Measurements from ENCODE around the gene LMNA. TPM values are rescaled to one million over a fixed set of nuclear protein-coding genes. Genes with fewer than 3 reads are reported as not detected.

LMNA gene
- total RNA-seq, 1 experiment from 2014 or later, result 225 TPM

GRCh38 chr1:156157966-156158365 lies 43.5 kb downstream of the LMNA start:
- no peak for DNase-seq (ENCODE audit: low spot score)
- Histone ChIP-seq H3K36me3 (ENCODE audit: insufficient read depth, low read length, poor library complexity, severe bottlenecking) (no peaks in the 10 kb centered on the region), H3K4me3 (ENCODE audit: low read depth, low read length, poor library complexity, severe bottlenecking) (no peak overlapping the region), H3K27me3 (replicated peaks; ENCODE audit: insufficient read depth, low read depth, low read length, poor library complexity) (no peaks in the 10 kb centered on the region), H3K27ac (ENCODE audit: low read depth, low read length, poor library complexity, severe bottlenecking) (no peak overlapping the region), H3K4me1 (ENCODE audit: insufficient read depth, low read length, poor library complexity, severe bottlenecking) (peaks cover 10% of the 10 kb centered on the region), H3K9me3 (ENCODE audit: low read depth, low read length, poor library complexity, severe bottlenecking) (no peaks in the 10 kb centered on the region)
- CTCF ChIA-PET, result no interaction called here
- intact Hi-C loops (cut with micrococcal nuclease; ENCODE audit: unreplicated experiment), result no loop called here
- no TSS peak for BruUV-seq (replicated peaks)
- POLR2A ChIA-PET (ENCODE audit: low non-redundant PET), result no interaction called here
- TF ChIP-seq CTCF (conservative IDR thresholded peaks at IDR 0.05; ENCODE audit: low read depth, low read length), result no peak
- TF ChIP-seq EZH2 (IDR thresholded peaks at IDR 0.05; ENCODE audit: borderline replicate concordance, low read depth, low read length, poor library complexity, severe bottlenecking), result no peak

- no TSS peak for BruUV-seq (replicated peaks)
- Histone ChIP-seq H3K27me3 (replicated peaks; ENCODE audit: insufficient read depth, low read depth, low read length, poor library complexity) (no peaks in the 10 kb centered on the region), H3K9me3 (ENCODE audit: low read depth, low read length, poor library complexity, severe bottlenecking) (peaks cover 2% of the 10 kb centered on the region), H3K36me3 (ENCODE audit: insufficient read depth, low read length, poor library complexity, severe bottlenecking) (no peaks in the 10 kb centered on the region), H3K4me3 (ENCODE audit: low read depth, low read length, poor library complexity, severe bottlenecking) (peak overlapping the region; percentile 37), H3K4me1 (ENCODE audit: insufficient read depth, low read length, poor library complexity, severe bottlenecking) (peaks cover 10% of the 10 kb centered on the region), H3K27ac (ENCODE audit: low read depth, low read length, poor library complexity, severe bottlenecking) (peak overlapping the region; percentile 29)
- ChIA-PET CTCF (no interaction called here), POLR2A (ENCODE audit: low non-redundant PET) (no interaction called here)
- intact Hi-C loops (cut with micrococcal nuclease; ENCODE audit: unreplicated experiment), result no loop called here
- TF ChIP-seq EZH2 (IDR thresholded peaks at IDR 0.05; ENCODE audit: borderline replicate concordance, low read depth, low read length, poor library complexity, severe bottlenecking) (no peak), CTCF (conservative IDR thresholded peaks at IDR 0.05; ENCODE audit: low read depth, low read length) (no peak)
- DNase-seq (ENCODE audit: low spot score), result no peak
Observed at GRCh38 chr1:156160000-156160742, 45.7 kb downstream of the LMNA start.

DNA sequence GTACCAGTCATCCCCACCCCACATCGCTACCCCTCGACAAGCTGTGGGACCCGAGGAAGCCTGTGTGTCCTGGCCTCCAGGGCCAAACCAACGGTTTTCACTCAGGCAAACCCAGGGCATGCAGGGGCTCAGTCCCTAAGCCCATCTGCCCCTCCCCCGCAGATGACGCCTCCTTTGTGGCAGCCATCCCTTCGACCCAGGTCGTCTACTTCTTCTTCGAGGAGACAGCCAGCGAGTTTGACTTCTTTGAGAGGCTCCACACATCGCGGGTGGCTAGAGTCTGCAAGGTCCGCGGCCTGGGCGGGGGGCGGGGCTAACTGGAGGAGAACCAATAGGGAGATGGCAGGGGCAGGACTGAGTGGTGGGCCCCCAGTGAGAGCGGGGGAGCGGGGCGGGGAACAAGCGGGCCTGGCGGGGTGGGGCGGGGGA lies 46.2 kb downstream of the LMNA start:
- ChIA-PET CTCF (no interaction called here), POLR2A (ENCODE audit: low non-redundant PET) (no interaction called here)
- TF ChIP-seq EZH2 (IDR thresholded peaks at IDR 0.05; ENCODE audit: borderline replicate concordance, low read depth, low read length, poor library complexity, severe bottlenecking), result no peak
- no peak for TF ChIP-seq CTCF (conservative IDR thresholded peaks at IDR 0.05; ENCODE audit: low read depth, low read length)
- H3K4me1 ChIP-seq (ENCODE audit: insufficient read depth, low read length, poor library complexity, severe bottlenecking), result peaks cover 10% of the 10 kb centered on the region
- no peaks in the 10 kb centered on the region for H3K36me3 ChIP-seq (ENCODE audit: insufficient read depth, low read length, poor library complexity, severe bottlenecking)
- H3K9me3 ChIP-seq (ENCODE audit: low read depth, low read length, poor library complexity, severe bottlenecking), result peaks cover 4% of the 10 kb centered on the region
- H3K27ac ChIP-seq (ENCODE audit: low read depth, low read length, poor library complexity, severe bottlenecking), result peak overlapping the region; percentile 29
- intact Hi-C loops (cut with micrococcal nuclease; ENCODE audit: unreplicated experiment), result no loop called here
- peak; percentile 92 for DNase-seq (ENCODE audit: low spot score)
- no TSS peak for BruUV-seq (replicated peaks)
- H3K4me3 ChIP-seq (ENCODE audit: low read depth, low read length, poor library complexity, severe bottlenecking), result peak overlapping the region; percentile 37
- no peaks in the 10 kb centered on the region for H3K27me3 ChIP-seq (replicated peaks; ENCODE audit: insufficient read depth, low read depth, low read length, poor library complexity)

Measured in A673 (cell line).